ENCODE data around the gene FCN2. TPM values are rescaled to one million over a fixed set of nuclear protein-coding genes. Genes with fewer than 3 reads are reported as not detected.

The FCN2 gene
- polyA plus RNA-seq, 1 donor (not counting 4 experiments of a cell fraction or from before 2014, with no cell fraction given): not detected

- no peaks in the 10 kb centered on the region for H3K9me1 ChIP-seq (ENCODE audit: control insufficient read depth, extremely low read depth, insufficient read depth, low read length)
- dilution Hi-C loops (cut with MboI; ENCODE audit: extremely low pct_ligation_motif_present, low sequenced_read_pairs): no loop called here
- H2AFZ ChIP-seq (ENCODE audit: control insufficient read depth, low read length): no peak overlapping the region
- H3K4me2 ChIP-seq (ENCODE audit: control insufficient read depth, extremely low read depth, insufficient read depth, low read depth, low read length): no peak overlapping the region
- H3K4me1 ChIP-seq (ENCODE audit: control insufficient read depth, extremely low read depth, insufficient read depth, low read length): no peaks in the 10 kb centered on the region
- H3K36me3 ChIP-seq (ENCODE audit: control insufficient read depth in 2 of 2, extremely low read depth in 1 of 2, insufficient read depth in 2 of 2, low read length in 2 of 2): no peaks in the 10 kb centered on the region
- no peak overlapping the region for H3K27ac ChIP-seq (ENCODE audit: control insufficient read depth, insufficient read depth, low read length)
- FAIRE-seq: no peak
- H4K20me1 ChIP-seq (ENCODE audit: control insufficient read depth, extremely low read depth, insufficient read depth, low read length): no peaks in the 10 kb centered on the region
- DNase-seq (ENCODE audit: low read depth, low spot score): no peak
- no peak for TF ChIP-seq EZH2 (IDR thresholded peaks at IDR 0.05; ENCODE audit: low read length)
- TF ChIP-seq CTCF (optimal IDR thresholded peaks at IDR 0.05 in 1 of 3, IDR thresholded peaks at IDR 0.05 in 1 of 3, conservative IDR thresholded peaks at IDR 0.05 in 1 of 3; ENCODE audit: extremely low read depth in 1 of 3, insufficient read depth in 2 of 3, low read length in 3 of 3): no peak
- H3K79me2 ChIP-seq (ENCODE audit: control insufficient read depth, insufficient read depth, low read length): no peaks in the 10 kb centered on the region
- H3K27me3 ChIP-seq (ENCODE audit: control insufficient read depth, extremely low read depth, insufficient read depth, low read length): no peaks in the 10 kb centered on the region
- H3K9me3 ChIP-seq (ENCODE audit: control insufficient read depth, low read depth, low read length): no peaks in the 10 kb centered on the region
- H3K4me3 ChIP-seq (ENCODE audit: control insufficient read depth in 2 of 3, extremely low read depth in 1 of 3, insufficient read depth in 2 of 3, low read depth in 1 of 3, low read length in 3 of 3): no peak overlapping the region
- H3K9ac ChIP-seq (ENCODE audit: control insufficient read depth, extremely low read depth, insufficient read depth, low read length): no peak overlapping the region
Observed at GRCh38 chr9:134886413-134886913, 5.9 kb downstream of the FCN2 start.

DNA sequence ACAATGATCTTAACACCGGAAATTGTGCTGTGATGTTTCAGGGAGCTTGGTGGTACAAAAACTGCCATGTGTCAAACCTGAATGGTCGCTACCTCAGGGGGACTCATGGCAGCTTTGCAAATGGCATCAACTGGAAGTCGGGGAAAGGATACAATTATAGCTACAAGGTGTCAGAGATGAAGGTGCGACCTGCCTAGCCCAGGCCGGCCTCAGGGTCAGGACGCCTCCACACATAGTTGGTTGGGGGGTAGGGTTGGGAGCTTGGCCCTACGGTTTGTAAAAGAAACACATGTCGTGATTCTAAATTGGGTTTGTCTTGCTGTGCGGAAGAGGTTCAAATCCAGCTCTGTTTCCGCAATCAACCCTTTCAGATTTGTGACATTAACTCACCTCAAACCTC is 6.6 kb downstream of the FCN2 start:
- FAIRE-seq (no peak), DNase-seq (ENCODE audit: low read depth, low spot score) (no peak)
- no peaks in the 10 kb centered on the region for H3K79me2 ChIP-seq (ENCODE audit: control insufficient read depth, insufficient read depth, low read length)
- TF ChIP-seq EZH2 (IDR thresholded peaks at IDR 0.05; ENCODE audit: low read length): no peak
- no peak for TF ChIP-seq CTCF (optimal IDR thresholded peaks at IDR 0.05 in 1 of 3, IDR thresholded peaks at IDR 0.05 in 1 of 3, conservative IDR thresholded peaks at IDR 0.05 in 1 of 3; ENCODE audit: extremely low read depth in 1 of 3, insufficient read depth in 2 of 3, low read length in 3 of 3)
- H3K27me3 ChIP-seq (ENCODE audit: control insufficient read depth, extremely low read depth, insufficient read depth, low read length): no peaks in the 10 kb centered on the region
- no peaks in the 10 kb centered on the region for H3K9me1 ChIP-seq (ENCODE audit: control insufficient read depth, extremely low read depth, insufficient read depth, low read length)
- no peak overlapping the region for H3K27ac ChIP-seq (ENCODE audit: control insufficient read depth, insufficient read depth, low read length)
- H3K4me3 ChIP-seq (ENCODE audit: control insufficient read depth in 2 of 3, extremely low read depth in 1 of 3, insufficient read depth in 2 of 3, low read depth in 1 of 3, low read length in 3 of 3): no peak overlapping the region
- no peak overlapping the region for H3K9ac ChIP-seq (ENCODE audit: control insufficient read depth, extremely low read depth, insufficient read depth, low read length)
- H3K4me2 ChIP-seq (ENCODE audit: control insufficient read depth, extremely low read depth, insufficient read depth, low read depth, low read length): no peak overlapping the region
- no peaks in the 10 kb centered on the region for H3K36me3 ChIP-seq (ENCODE audit: control insufficient read depth in 2 of 2, extremely low read depth in 1 of 2, insufficient read depth in 2 of 2, low read length in 2 of 2)
- dilution Hi-C loops (cut with MboI; ENCODE audit: extremely low pct_ligation_motif_present, low sequenced_read_pairs): no loop called here
- no peaks in the 10 kb centered on the region for H4K20me1 ChIP-seq (ENCODE audit: control insufficient read depth, extremely low read depth, insufficient read depth, low read length)
- no peaks in the 10 kb centered on the region for H3K9me3 ChIP-seq (ENCODE audit: control insufficient read depth, low read depth, low read length)
- no peak overlapping the region for H2AFZ ChIP-seq (ENCODE audit: control insufficient read depth, low read length)
- H3K4me1 ChIP-seq (ENCODE audit: control insufficient read depth, extremely low read depth, insufficient read depth, low read length): no peaks in the 10 kb centered on the region

Data from keratinocyte (primary cell).